Right lobe of liver (tissue), 6 donors: ENCODE results near the gene SHISA6. TPM values are rescaled to one million over a fixed set of nuclear protein-coding genes. Genes with fewer than 3 reads are reported as not detected.

Source experiments
- ATAC-seq, 4 donors: fragments of 200-7000 bp; cut with Tn5 transposase; one replicate each; pipeline ENCODE4 v1.9.1; 2020; ENCODE audit warnings: mild to moderate bottlenecking in 4 of 4, moderate library complexity in 4 of 4
- DNase-seq, 3 donors: peaks; one replicate each; pipeline ENCODE4 v3.0.0-alpha.2; 2020
- H3K27ac ChIP-seq, 3 donors: fragments of 200-600 bp; one replicate each; pipeline ENCODE4 v1.8.0; 2022
- H3K27me3 ChIP-seq, 2 donors: fragments of 200-600 bp; one replicate each; pipeline ENCODE4 v1.8.0; 2022
- H3K36me3 ChIP-seq, 4 donors: fragments of 200-600 bp; sonication (generic) in 1 of 4; one replicate each; pipeline versions ENCODE4 v1.5.1 to v1.8.0; 2017 to 2022; ENCODE audit warnings: control low read depth in 1 of 4
- H3K4me1 ChIP-seq, 4 donors: fragments of 200-600 bp; sonication (generic) in 1 of 4; one replicate each; pipeline versions ENCODE4 v1.5.1 to v1.8.0; 2017 to 2022; ENCODE audit warnings: control low read depth in 1 of 4
- H3K4me3 ChIP-seq, 3 donors: fragments of 200-600 bp; one replicate each; pipeline ENCODE4 v1.8.0; 2022
- H3K9me3 ChIP-seq, 4 donors: fragments of 200-600 bp; sonication (generic) in 1 of 4; one replicate each; pipeline versions ENCODE4 v1.5.1 to v1.8.0; 2017 to 2022; ENCODE audit warnings: control low read depth in 1 of 4
- POLR2A ChIP-seq: fragments of 450-650 bp; IDR thresholded peaks from one replicate; pipeline ENCODE4 v1.6.1; 2017; ENCODE audit warnings: antibody characterized with exemption, mild to moderate bottlenecking
- WGBS: methylation state at CpG from one replicate; pipeline ENCODE4 v1.1.6; 2018; ENCODE audit warnings: low coverage, low lambda C conversion rate; ENCODE audit not compliant: insufficient coverage; ENCODE audit errors: missing lambda C conversion rate; 5-methylcytosine and 5-hydroxymethylcytosine counted together
- intact Hi-C, 2 donors: fragments of 100-400 bp; cut with DNase I; formaldehyde crosslinking; loops; one replicate each; pipeline versions ENCODE4 v1.11.2 to v1.14.1; 2022
- total RNA-seq, 6 experiments: library from RNA; depleted of rRNA in 2 of 6; stranded (reverse); fragments of >200 nt in 2 of 6; fragmentation: NEBNext Ultra II Directional in 3 of 6; extraction: Animal tissue kit (Norgen Biotek cat#: 25700) in 3 of 6; gene quantifications; one replicate each; pipeline versions ENCODE4 v1.1.0 to v1.2.4, GENCODE V29; 2016 to 2023
- TF ChIP-seq, protein P1 (sequence below), 4 donors: fragments of 200-600 bp in 3 of 4; fragments of 450-650 bp in 1 of 4; IDR thresholded peaks; one replicate each; pipeline versions ENCODE4 v1.5.1 to v1.8.0; 2016 to 2022; ENCODE audit warnings: antibody characterized with exemption in 4 of 4, mild to moderate bottlenecking in 2 of 4
- donor health status: DM: no; HTN: yes; CAD: no.
- donor health status: DM: no; HTN: no; CAD: no.
- donor health status: DM: no; HTN: no; CAD: no.
- donor health status: DM: no; HTN: yes; CAD: no.
- donor health status: DM: no; HTN: yes; CAD: no.

SHISA6 gene
- total RNA-seq, 6 experiments from 2014 or later, result not detected

DNA sequence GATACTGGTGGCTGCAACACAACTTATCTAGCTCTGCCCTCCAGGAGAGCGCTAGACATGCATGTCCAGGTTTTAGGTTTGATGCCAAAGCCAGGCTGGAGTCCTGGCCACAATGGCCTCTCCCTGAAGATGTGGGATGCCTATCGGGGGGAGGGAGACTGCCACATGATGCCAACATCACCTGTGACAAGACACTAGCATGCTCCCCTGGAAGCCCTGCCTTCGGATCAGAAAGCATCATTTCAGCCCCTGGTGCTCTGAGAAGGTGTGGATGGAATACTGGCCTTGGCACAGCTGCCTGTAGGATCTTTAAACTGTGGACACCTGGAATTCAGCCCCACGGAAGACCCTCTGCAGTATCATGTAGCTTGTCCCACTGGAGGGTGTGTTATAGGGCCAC is 93.5 kb downstream of the SHISA6 start:
- WGBS, result no CpG with 5 or more reads among the region's 4 CpGs
- no peak for ATAC-seq
- H3K9me3 ChIP-seq, result no peaks in the 10 kb centered on the region
- DNase-seq, result no peak
- H3K4me3 ChIP-seq, result no peak overlapping the region
- no peaks in the 10 kb centered on the region for H3K36me3 ChIP-seq
- intact Hi-C loops, result no loop called here
- no peaks in the 10 kb centered on the region for H3K27me3 ChIP-seq
- H3K27ac ChIP-seq, result no peak overlapping the region
- TF ChIP-seq, protein P1, sequence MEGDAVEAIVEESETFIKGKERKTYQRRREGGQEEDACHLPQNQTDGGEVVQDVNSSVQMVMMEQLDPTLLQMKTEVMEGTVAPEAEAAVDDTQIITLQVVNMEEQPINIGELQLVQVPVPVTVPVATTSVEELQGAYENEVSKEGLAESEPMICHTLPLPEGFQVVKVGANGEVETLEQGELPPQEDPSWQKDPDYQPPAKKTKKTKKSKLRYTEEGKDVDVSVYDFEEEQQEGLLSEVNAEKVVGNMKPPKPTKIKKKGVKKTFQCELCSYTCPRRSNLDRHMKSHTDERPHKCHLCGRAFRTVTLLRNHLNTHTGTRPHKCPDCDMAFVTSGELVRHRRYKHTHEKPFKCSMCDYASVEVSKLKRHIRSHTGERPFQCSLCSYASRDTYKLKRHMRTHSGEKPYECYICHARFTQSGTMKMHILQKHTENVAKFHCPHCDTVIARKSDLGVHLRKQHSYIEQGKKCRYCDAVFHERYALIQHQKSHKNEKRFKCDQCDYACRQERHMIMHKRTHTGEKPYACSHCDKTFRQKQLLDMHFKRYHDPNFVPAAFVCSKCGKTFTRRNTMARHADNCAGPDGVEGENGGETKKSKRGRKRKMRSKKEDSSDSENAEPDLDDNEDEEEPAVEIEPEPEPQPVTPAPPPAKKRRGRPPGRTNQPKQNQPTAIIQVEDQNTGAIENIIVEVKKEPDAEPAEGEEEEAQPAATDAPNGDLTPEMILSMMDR (IDR thresholded peaks at IDR 0.05), result no peak
- TF ChIP-seq POLR2A, result no peak
- no peaks in the 10 kb centered on the region for H3K4me1 ChIP-seq

- Histone ChIP-seq H3K4me1 (no peaks in the 10 kb centered on the region), H3K9me3 (no peaks in the 10 kb centered on the region), H3K4me3 (no peak overlapping the region), H3K36me3 (no peaks in the 10 kb centered on the region), H3K27me3 (no peaks in the 10 kb centered on the region), H3K27ac (no peak overlapping the region)
- intact Hi-C loops, result no loop called here
- no peak for DNase-seq
- 47% methylated on average over 4 of the region's 5 CpGs for WGBS
- ATAC-seq, result no peak
- TF ChIP-seq, protein P1 (IDR thresholded peaks at IDR 0.05), result no peak
- TF ChIP-seq POLR2A, result no peak
These were observed 95.3 kb downstream of the SHISA6 start for GRCh38 chr17:11336290-11336689.

DNA sequence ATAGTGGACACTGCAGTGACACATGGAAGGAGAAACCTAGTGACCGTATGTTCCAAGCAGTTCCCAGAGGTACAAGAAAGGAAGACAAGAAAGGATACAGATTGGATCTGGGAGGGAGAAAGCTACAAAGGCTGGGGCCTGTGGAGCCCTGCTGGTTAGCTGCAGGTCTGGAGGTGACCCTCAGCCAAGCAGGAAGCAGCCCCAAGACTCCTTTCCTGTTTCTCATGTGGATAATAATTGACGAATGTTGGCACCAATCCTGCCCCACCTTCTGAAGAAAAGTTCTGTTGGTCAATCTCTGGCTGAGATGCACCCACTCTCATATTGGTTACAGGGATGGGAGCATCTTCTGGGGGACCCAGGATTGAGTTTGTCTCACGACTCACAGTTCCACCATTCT is 99.8 kb downstream of the SHISA6 start:
- DNase-seq, result no peak
- Histone ChIP-seq H3K4me3 (no peak overlapping the region), H3K27me3 (no peaks in the 10 kb centered on the region), H3K27ac (no peak overlapping the region), H3K4me1 (no peaks in the 10 kb centered on the region), H3K36me3 (no peaks in the 10 kb centered on the region), H3K9me3 (peaks cover 0 to 3% (median 0%) of the 10 kb centered on the region in 4 donors)
- 36% methylated on average over 3 of the region's 3 CpGs for WGBS
- TF ChIP-seq POLR2A, result no peak
- TF ChIP-seq, protein P1 (IDR thresholded peaks at IDR 0.05), result no peak
- no peak for ATAC-seq
- intact Hi-C loops, result no loop called here

DNA sequence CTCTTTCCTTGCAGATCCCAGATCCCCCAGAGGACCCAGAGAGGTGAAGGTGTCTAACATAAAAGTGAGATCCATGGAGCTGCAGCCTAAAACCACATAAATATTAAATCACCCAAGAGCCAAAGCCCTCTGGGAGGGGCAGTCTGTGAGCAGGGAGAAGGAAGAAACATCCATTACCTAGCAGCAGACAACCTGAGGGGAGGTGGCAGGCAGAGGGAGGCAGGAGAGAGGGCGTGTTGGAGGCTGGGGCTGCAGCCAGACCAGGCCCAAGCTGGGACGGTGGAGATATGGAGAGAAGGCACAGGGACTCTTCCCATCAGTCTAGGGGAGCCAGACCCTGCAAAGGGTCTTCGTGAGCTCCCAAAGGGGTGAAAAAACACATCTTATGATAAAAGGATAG is 101.1 kb downstream of the SHISA6 start:
- WGBS, result 42% methylated on average over 3 of the region's 3 CpGs
- ATAC-seq, result peak in 1 of 4 donors; percentile 35
- no peak for TF ChIP-seq POLR2A
- TF ChIP-seq, protein P1 (IDR thresholded peaks at IDR 0.05), result no peak

GRCh38 chr17:11349106-11349505 is 108.1 kb downstream of the SHISA6 start:
- ATAC-seq, result no peak
- H3K9me3 ChIP-seq, result peaks cover 0 to under 1% (median 0%) of the 10 kb centered on the region in 4 donors
- H3K36me3 ChIP-seq, result no peaks in the 10 kb centered on the region
- no peaks in the 10 kb centered on the region for H3K4me1 ChIP-seq
- no peak overlapping the region for H3K4me3 ChIP-seq
- DNase-seq, result no peak
- H3K27me3 ChIP-seq, result no peaks in the 10 kb centered on the region
- H3K27ac ChIP-seq, result no peak overlapping the region
- whole genome bisulfite sequencing, result 25% methylated on average over 3 of the region's 3 CpGs
- intact Hi-C loops, result no loop called here
- TF ChIP-seq, protein P1 (IDR thresholded peaks at IDR 0.05), result no peak
- TF ChIP-seq POLR2A, result no peak

More for the DNA sequence above, 101.1 kb downstream of the SHISA6 start:
- no peak for DNase-seq
- Histone ChIP-seq H3K36me3 (no peaks in the 10 kb centered on the region), H3K4me3 (no peak overlapping the region), H3K9me3 (peaks cover 0 to 3% (median 0%) of the 10 kb centered on the region in 4 donors), H3K4me1 (no peaks in the 10 kb centered on the region), H3K27me3 (no peaks in the 10 kb centered on the region), H3K27ac (no peak overlapping the region)
- intact Hi-C loops, result no loop called here
